H1 (cell line): ENCODE results near the gene PSG5. TPM values are rescaled to one million over a fixed set of nuclear protein-coding genes. Genes with fewer than 3 reads are reported as not detected.
"Not testable (repeated sequence)": the region's sequence is repeated elsewhere in the genome, so short reads cannot be mapped to it uniquely, and the experiment has no call there.

Experiments used
- CTCF ChIA-PET: fragments of 300-600 bp; sonication (Branson Sonifier 250); formaldehyde crosslinking; loops from one replicate; lab custom pipeline; 2021; ENCODE audit not compliant: partially characterized antibody; lab: Charles Lee
- POLR2A ChIA-PET: fragments of 300-600 bp; sonication (Branson Sonifier 250); formaldehyde crosslinking; loops from one replicate; lab custom pipeline; 2021; ENCODE audit warnings: inconsistent platforms; ENCODE audit not compliant: partially characterized antibody; lab: Charles Lee
- DNase-seq, 2 experiments: peaks; one replicate each; pipeline versions ENCODE4 v3.0.0 to v3.0.0-alpha.2; 2010 to 2022; ENCODE audit warnings: low spot score in 2 of 2, low read depth in 1 of 2, mixed read lengths in 1 of 2
- FAIRE-seq: peaks from 2 replicates; lab custom pipeline; 2011; peaks lifted over from hg19 to GRCh38; lab: Jason Lieb, UNC
- H2AFZ ChIP-seq: 2 replicates; pipeline ENCODE4 v1.8.1; 2012; ENCODE audit warnings: low read length, inconsistent platforms
- H2AK5ac ChIP-seq: 2 replicates; pipeline ENCODE4 v1.6.1; 2013; ENCODE audit warnings: low read depth, low read length
- H2BK120ac ChIP-seq: replicated peaks from 2 replicates; pipeline ENCODE3; 2013; ENCODE audit warnings: low read depth, low read length, inconsistent platforms
- H2BK12ac ChIP-seq: 2 replicates; pipeline ENCODE4 v1.6.1; 2013; ENCODE audit warnings: low read depth, low read length
- H2BK15ac ChIP-seq: 2 replicates; pipeline ENCODE4 v1.6.1; 2013; ENCODE audit warnings: low read length
- H2BK20ac ChIP-seq: 2 replicates; pipeline ENCODE4 v1.6.1; 2013; ENCODE audit warnings: low read length
- H2BK5ac ChIP-seq: 2 replicates; pipeline ENCODE4 v1.6.1; 2013; ENCODE audit warnings: low read depth, low read length
- H3K14ac ChIP-seq: 2 replicates; pipeline ENCODE4 v1.6.1; 2013; ENCODE audit warnings: inconsistent platforms; ENCODE audit not compliant: insufficient read length
- H3K18ac ChIP-seq: 2 replicates; pipeline ENCODE4 v1.6.1; 2013; ENCODE audit warnings: low read length; ENCODE audit errors: extremely low read depth
- H3K23ac ChIP-seq: 2 replicates; pipeline ENCODE4 v1.6.1; 2013; ENCODE audit warnings: inconsistent platforms; ENCODE audit not compliant: insufficient read length
- H3K23me2 ChIP-seq: 2 replicates; pipeline ENCODE4 v1.6.1; 2013; ENCODE audit warnings: low read depth, low read length
- H3K27ac ChIP-seq: 2 replicates; pipeline ENCODE4 v1.6.1; 2011; ENCODE audit warnings: low read depth, low read length, inconsistent platforms
- H3K27me3 ChIP-seq, 4 experiments: replicated peaks in 1 of 4; 1 replicate in 1 of 4; 2 replicates in 3 of 4; pipeline versions ENCODE4 v1.6.1 to v1.8.1; 2011 to 2013; ENCODE audit warnings: low read length in 3 of 4, mild to moderate bottlenecking in 3 of 4, inconsistent platforms in 2 of 4, mixed read lengths in 2 of 4, moderate library complexity in 1 of 4; ENCODE audit not compliant: control insufficient read depth in 3 of 4, insufficient read depth in 3 of 4; ENCODE audit errors: extremely low read depth in 1 of 4
- H3K36me3 ChIP-seq, 4 experiments: 2 replicates each; pipeline versions ENCODE4 v1.6.1 to v1.8.1; 2011 to 2013; ENCODE audit warnings: mild to moderate bottlenecking in 4 of 4, low read length in 3 of 4, moderate library complexity in 2 of 4, control low read depth in 1 of 4, inconsistent platforms in 1 of 4; ENCODE audit not compliant: insufficient read depth in 4 of 4, control insufficient read depth in 2 of 4
- H3K4ac ChIP-seq: replicated peaks from 2 replicates; pipeline ENCODE3; 2013; ENCODE audit warnings: low read length, low read depth, mixed read lengths, inconsistent platforms; ENCODE audit not compliant: insufficient read length
- H3K4me1 ChIP-seq, 4 experiments: replicated peaks in 1 of 4; 1 replicate in 1 of 4; 2 replicates in 3 of 4; pipeline versions ENCODE4 v1.6.1 to v1.8.1; 2011 to 2013; ENCODE audit warnings: low read length in 3 of 4, inconsistent platforms in 2 of 4, mixed read lengths in 1 of 4; ENCODE audit not compliant: insufficient read depth in 4 of 4, control insufficient read depth in 3 of 4
- H3K4me2 ChIP-seq, 2 experiments: 2 replicates each; pipeline versions ENCODE4 v1.6.1 to v1.8.1; 2011 to 2013; ENCODE audit warnings: low read depth in 2 of 2, low read length in 2 of 2, control low read depth in 1 of 2, inconsistent platforms in 1 of 2, mild to moderate bottlenecking in 1 of 2; ENCODE audit not compliant: insufficient read depth in 1 of 2
- H3K4me3 ChIP-seq, 4 experiments: fragments of 200-600, 300-600 bp in 1 of 4; sonication (generic), shearing (Covaris generic), sonication (Bioruptor Twin) in 1 of 4; 2 replicates each; pipeline versions ENCODE4 v1.5.1 to v1.8.1; 2011 to 2016; ENCODE audit warnings: low read length in 4 of 4, low read depth in 3 of 4, control low read depth in 2 of 4, inconsistent platforms in 2 of 4, mild to moderate bottlenecking in 2 of 4, mixed read lengths in 1 of 4, moderate library complexity in 1 of 4; ENCODE audit not compliant: insufficient read depth in 2 of 4; ENCODE audit errors: extremely low read depth in 1 of 4
- H3K56ac ChIP-seq: replicated peaks from 2 replicates; pipeline ENCODE3; 2013; ENCODE audit warnings: low read depth, mild to moderate bottlenecking, mixed read lengths, low read length, inconsistent platforms; ENCODE audit not compliant: insufficient read length
- H3K79me1 ChIP-seq: 2 replicates; pipeline ENCODE4 v1.6.1; 2013; ENCODE audit warnings: low read depth, low read length, control low read depth
- H3K79me2 ChIP-seq, 2 experiments: 2 replicates each; pipeline versions ENCODE4 v1.6.1 to v1.8.1; 2012 to 2013; ENCODE audit warnings: low read length in 2 of 2, mild to moderate bottlenecking in 2 of 2, inconsistent platforms in 1 of 2; ENCODE audit not compliant: insufficient read depth in 2 of 2, control insufficient read depth in 1 of 2
- H3K9ac ChIP-seq, 4 experiments: replicated peaks in 1 of 4; 1 replicate in 1 of 4; 2 replicates in 3 of 4; pipeline versions ENCODE4 v1.6.1 to v1.8.1; 2011 to 2013; ENCODE audit warnings: low read depth in 3 of 4, low read length in 3 of 4, control low read depth in 2 of 4, mild to moderate bottlenecking in 2 of 4, moderate library complexity in 2 of 4, inconsistent platforms in 1 of 4; ENCODE audit errors: extremely low read depth in 1 of 4
- H3K9me3 ChIP-seq, 2 experiments: 2 replicates each; pipeline versions ENCODE4 v1.6.1 to v1.8.1; 2012 to 2013; ENCODE audit warnings: mild to moderate bottlenecking in 2 of 2, moderate library complexity in 2 of 2, control low read depth in 1 of 2, inconsistent platforms in 1 of 2, low read depth in 1 of 2, low read length in 1 of 2, mixed read lengths in 1 of 2; ENCODE audit not compliant: insufficient read depth in 2 of 2
- H4K20me1 ChIP-seq, 2 experiments: replicated peaks in 1 of 2; 2 replicates each; pipeline versions ENCODE3 to v1.8.1; 2011 to 2013; ENCODE audit warnings: inconsistent platforms in 2 of 2, low read length in 2 of 2, mild to moderate bottlenecking in 1 of 2; ENCODE audit not compliant: insufficient read depth in 2 of 2, control insufficient read depth in 1 of 2
- H4K5ac ChIP-seq: 2 replicates; pipeline ENCODE4 v1.6.1; 2013; ENCODE audit warnings: low read length, low read depth, mixed read lengths, inconsistent platforms; ENCODE audit not compliant: insufficient read length
- H4K8ac ChIP-seq: 2 replicates; pipeline ENCODE4 v1.8.0; 2013; ENCODE audit warnings: mild to moderate bottlenecking, moderate library complexity, low read length, inconsistent platforms; ENCODE audit not compliant: insufficient read depth; ENCODE audit errors: extremely low read depth
- H4K91ac ChIP-seq: replicated peaks from 2 replicates; pipeline ENCODE3; 2013; ENCODE audit warnings: low read length, mixed read lengths, inconsistent platforms; ENCODE audit not compliant: insufficient read length
- WGBS, 2 experiments: shearing (Covaris generic) in 1 of 2; methylation state at CpG; one replicate each; pipeline versions ENCODE4 v1.1.6 to v1.1.7; 2013 to 2015; ENCODE audit warnings: low lambda C conversion rate in 2 of 2, mixed read lengths in 2 of 2, inconsistent platforms in 1 of 2, low coverage in 1 of 2, missing lambda C conversion rate in 1 of 2; ENCODE audit not compliant: insufficient replicate concordance in 2 of 2, insufficient coverage in 1 of 2, insufficient read length in 1 of 2; ENCODE audit errors: extremely low coverage in 1 of 2, missing lambda C conversion rate in 1 of 2; 5-methylcytosine and 5-hydroxymethylcytosine counted together
- polyA plus RNA-seq, 7 experiments: library from polyadenylated mRNA; depleted of rRNA in 3 of 7; stranded (reverse) in 5 of 7; unstranded in 2 of 7; fragments of >200 nt in 5 of 7; fragments of 200-250 nt in 2 of 7; gene quantifications; 1 replicate in 5 of 7; 2 replicates in 1 of 7; 4 replicates in 1 of 7; pipeline versions ENCODE4 v1.2.1 to v1.2.3, GENCODE V29; 2011 to 2013; ENCODE audit warnings: missing spikeins in 2 of 7, mixed read lengths in 2 of 7
- total RNA-seq: library from RNA; stranded (reverse); fragmentation: NEBNext Ultra II Directional; extraction: Animal tissue kit (Norgen Biotek cat#: 25700); gene quantifications from 2 replicates; pipeline ENCODE4 v1.2.1, GENCODE V29; 2021

Gene PSG5
- total and polyA plus RNA-seq, 2 of the 8 experiments (the other 6 are each of a cell fraction or from before 2014, with no cell fraction given) = not detected

- H2BK120ac ChIP-seq, H3K27me3 ChIP-seq, H4K5ac ChIP-seq, H3K4me3 ChIP-seq, H2BK5ac ChIP-seq, H3K4me1 ChIP-seq, FAIRE-seq, H2BK15ac ChIP-seq, H3K14ac ChIP-seq, H3K23ac ChIP-seq, POLR2A ChIA-PET, H3K79me1 ChIP-seq, H3K79me2 ChIP-seq, H4K8ac ChIP-seq, H3K4ac ChIP-seq, H3K23me2 ChIP-seq, H3K18ac ChIP-seq, H3K4me2 ChIP-seq, DNase-seq, CTCF ChIA-PET, H3K56ac ChIP-seq, H2BK20ac ChIP-seq, H4K20me1 ChIP-seq, H3K9ac ChIP-seq, H3K27ac ChIP-seq, H2AK5ac ChIP-seq, H2AFZ ChIP-seq, H4K91ac ChIP-seq, H3K36me3 ChIP-seq, H2BK12ac ChIP-seq: not testable (repeated sequence)
- H3K9me3 ChIP-seq = peaks cover 35 to 54% of the 10 kb centered on the region in 2 experiments
- 51% methylated on average over 3 of the region's 3 CpGs; no CpG with 5 or more reads in 1 of the 2 experiments for WGBS, 2 experiments
Observed at GRCh38 chr19:43127336-43127735, 59.0 kb downstream of the PSG5 start.
